ENCODE measurements around the gene GPSM1. TPM values are rescaled to one million over a fixed set of nuclear protein-coding genes. Genes with fewer than 3 reads are reported as not detected.

Gene GPSM1
- total RNA-seq, 1 experiment from 2014 or later: 14.2 TPM

DNA sequence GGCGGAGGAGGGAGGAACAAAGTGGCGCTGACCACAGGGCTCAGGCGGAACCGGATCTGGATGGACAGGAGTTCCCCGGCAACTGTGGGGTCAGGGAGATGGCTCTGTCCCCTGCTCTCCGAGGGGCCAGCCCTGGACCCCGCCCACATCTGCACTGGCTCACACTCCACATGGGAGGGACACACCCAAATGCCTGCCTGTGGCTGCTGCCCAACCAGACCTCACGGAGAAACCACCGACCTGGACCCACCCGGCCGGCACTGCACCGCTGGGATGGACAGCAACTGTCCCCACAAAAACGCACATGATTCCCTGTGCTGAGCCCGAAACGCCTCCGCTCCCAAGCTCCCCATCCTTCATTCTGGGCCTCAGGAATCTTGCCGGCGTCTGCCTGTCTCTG lies 28.2 kb upstream of the GPSM1 start (continued):
- TF ChIP-seq TP53 (CRISPR knock-in tag; IDR thresholded peaks at IDR 0.05): no peak
- TF ChIP-seq, protein P1, sequence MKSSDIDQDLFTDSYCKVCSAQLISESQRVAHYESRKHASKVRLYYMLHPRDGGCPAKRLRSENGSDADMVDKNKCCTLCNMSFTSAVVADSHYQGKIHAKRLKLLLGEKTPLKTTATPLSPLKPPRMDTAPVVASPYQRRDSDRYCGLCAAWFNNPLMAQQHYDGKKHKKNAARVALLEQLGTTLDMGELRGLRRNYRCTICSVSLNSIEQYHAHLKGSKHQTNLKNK (CRISPR knock-in tag; IDR thresholded peaks at IDR 0.05): no peak
- TF ChIP-seq, protein P2, sequence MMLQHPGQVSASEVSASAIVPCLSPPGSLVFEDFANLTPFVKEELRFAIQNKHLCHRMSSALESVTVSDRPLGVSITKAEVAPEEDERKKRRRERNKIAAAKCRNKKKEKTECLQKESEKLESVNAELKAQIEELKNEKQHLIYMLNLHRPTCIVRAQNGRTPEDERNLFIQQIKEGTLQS (CRISPR knock-in tag; conservative IDR thresholded peaks at IDR 0.05): no peak
- no peak for TF ChIP-seq FOXP1 (CRISPR knock-in tag; IDR thresholded peaks at IDR 0.05; ENCODE audit: borderline replicate concordance)
- TF ChIP-seq RELA (CRISPR knock-in tag; IDR thresholded peaks at IDR 0.05; ENCODE audit: borderline replicate concordance): no peak
- TF ChIP-seq JAZF1 (CRISPR knock-in tag; IDR thresholded peaks at IDR 0.05): no peak
- no peak for TF ChIP-seq SOX15 (CRISPR knock-in tag; IDR thresholded peaks at IDR 0.05)
- TF ChIP-seq MYBL2 (CRISPR knock-in tag; IDR thresholded peaks at IDR 0.05): no peak

DNA sequence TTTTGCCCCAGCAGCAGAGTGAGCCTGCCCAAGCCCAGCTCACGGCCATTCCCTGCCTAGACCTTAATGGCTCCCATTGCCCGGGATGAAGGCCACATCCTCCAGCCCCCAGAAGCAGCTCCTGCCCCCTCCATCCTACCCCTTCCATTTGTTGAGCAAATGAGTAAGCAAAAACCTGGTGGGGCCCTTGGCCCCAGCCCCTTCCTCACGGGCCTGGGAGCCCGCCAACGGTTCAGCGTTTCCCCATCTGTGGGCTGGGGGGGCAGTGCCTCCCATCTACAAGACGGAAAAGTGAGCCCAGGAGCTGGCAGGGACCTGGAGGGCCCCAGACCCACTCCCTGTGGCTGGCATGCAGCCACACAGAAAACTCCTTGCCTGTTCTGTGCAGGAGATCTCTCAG lies 27.8 kb upstream of the GPSM1 start:
- Mint-ChIP-seq H3K4me1 (peaks cover 3% of the 10 kb centered on the region), H3K4me3 (no peak overlapping the region), H3K27me3 (ENCODE audit: low read depth) (no peaks in the 10 kb centered on the region), H3K9me3 (no peaks in the 10 kb centered on the region), H3K36me3 (no peaks in the 10 kb centered on the region), H3K27ac (no peak overlapping the region)
- POLR2A ChIA-PET: interaction anchor here (0.6 kb wide), 1 partner anchor 907 kb away, joined by 7 read pairs; no protein-coding TSS in a partner anchor
- no peak for DNase-seq (ENCODE audit: low spot score)
- TF ChIP-seq, protein P3, sequence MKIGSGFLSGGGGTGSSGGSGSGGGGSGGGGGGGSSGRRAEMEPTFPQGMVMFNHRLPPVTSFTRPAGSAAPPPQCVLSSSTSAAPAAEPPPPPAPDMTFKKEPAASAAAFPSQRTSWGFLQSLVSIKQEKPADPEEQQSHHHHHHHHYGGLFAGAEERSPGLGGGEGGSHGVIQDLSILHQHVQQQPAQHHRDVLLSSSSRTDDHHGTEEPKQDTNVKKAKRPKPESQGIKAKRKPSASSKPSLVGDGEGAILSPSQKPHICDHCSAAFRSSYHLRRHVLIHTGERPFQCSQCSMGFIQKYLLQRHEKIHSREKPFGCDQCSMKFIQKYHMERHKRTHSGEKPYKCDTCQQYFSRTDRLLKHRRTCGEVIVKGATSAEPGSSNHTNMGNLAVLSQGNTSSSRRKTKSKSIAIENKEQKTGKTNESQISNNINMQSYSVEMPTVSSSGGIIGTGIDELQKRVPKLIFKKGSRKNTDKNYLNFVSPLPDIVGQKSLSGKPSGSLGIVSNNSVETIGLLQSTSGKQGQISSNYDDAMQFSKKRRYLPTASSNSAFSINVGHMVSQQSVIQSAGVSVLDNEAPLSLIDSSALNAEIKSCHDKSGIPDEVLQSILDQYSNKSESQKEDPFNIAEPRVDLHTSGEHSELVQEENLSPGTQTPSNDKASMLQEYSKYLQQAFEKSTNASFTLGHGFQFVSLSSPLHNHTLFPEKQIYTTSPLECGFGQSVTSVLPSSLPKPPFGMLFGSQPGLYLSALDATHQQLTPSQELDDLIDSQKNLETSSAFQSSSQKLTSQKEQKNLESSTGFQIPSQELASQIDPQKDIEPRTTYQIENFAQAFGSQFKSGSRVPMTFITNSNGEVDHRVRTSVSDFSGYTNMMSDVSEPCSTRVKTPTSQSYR (CRISPR knock-in tag; IDR thresholded peaks at IDR 0.05): no peak
- TF ChIP-seq ZNF219 (CRISPR knock-in tag; IDR thresholded peaks at IDR 0.05; ENCODE audit: borderline replicate concordance): no peak
- TF ChIP-seq, protein P4, sequence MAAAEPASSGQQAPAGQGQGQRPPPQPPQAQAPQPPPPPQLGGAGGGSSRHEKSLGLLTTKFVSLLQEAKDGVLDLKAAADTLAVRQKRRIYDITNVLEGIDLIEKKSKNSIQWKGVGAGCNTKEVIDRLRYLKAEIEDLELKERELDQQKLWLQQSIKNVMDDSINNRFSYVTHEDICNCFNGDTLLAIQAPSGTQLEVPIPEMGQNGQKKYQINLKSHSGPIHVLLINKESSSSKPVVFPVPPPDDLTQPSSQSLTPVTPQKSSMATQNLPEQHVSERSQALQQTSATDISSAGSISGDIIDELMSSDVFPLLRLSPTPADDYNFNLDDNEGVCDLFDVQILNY (CRISPR knock-in tag; IDR thresholded peaks at IDR 0.05): no peak
- no peak for TF ChIP-seq TCF7 (CRISPR knock-in tag; IDR thresholded peaks at IDR 0.05; ENCODE audit: low read depth)
- TF ChIP-seq NFE2L1 (CRISPR knock-in tag; IDR thresholded peaks at IDR 0.05): no peak
- TF ChIP-seq, protein P1 (CRISPR knock-in tag; IDR thresholded peaks at IDR 0.05): no peak
- TF ChIP-seq OVOL2 (CRISPR knock-in tag; IDR thresholded peaks at IDR 0.05; ENCODE audit: borderline replicate concordance): no peak
- TF ChIP-seq, protein P5, sequence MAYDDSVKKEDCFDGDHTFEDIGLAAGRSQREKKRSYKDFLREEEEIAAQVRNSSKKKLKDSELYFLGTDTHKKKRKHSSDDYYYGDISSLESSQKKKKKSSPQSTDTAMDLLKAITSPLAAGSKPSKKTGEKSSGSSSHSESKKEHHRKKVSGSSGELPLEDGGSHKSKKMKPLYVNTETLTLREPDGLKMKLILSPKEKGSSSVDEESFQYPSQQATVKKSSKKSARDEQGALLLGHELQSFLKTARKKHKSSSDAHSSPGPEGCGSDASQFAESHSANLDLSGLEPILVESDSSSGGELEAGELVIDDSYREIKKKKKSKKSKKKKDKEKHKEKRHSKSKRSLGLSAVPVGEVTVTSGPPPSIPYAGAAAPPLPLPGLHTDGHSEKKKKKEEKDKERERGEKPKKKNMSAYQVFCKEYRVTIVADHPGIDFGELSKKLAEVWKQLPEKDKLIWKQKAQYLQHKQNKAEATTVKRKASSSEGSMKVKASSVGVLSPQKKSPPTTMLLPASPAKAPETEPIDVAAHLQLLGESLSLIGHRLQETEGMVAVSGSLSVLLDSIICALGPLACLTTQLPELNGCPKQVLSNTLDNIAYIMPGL (CRISPR knock-in tag; IDR thresholded peaks at IDR 0.05): no peak
- TF ChIP-seq, protein P6, sequence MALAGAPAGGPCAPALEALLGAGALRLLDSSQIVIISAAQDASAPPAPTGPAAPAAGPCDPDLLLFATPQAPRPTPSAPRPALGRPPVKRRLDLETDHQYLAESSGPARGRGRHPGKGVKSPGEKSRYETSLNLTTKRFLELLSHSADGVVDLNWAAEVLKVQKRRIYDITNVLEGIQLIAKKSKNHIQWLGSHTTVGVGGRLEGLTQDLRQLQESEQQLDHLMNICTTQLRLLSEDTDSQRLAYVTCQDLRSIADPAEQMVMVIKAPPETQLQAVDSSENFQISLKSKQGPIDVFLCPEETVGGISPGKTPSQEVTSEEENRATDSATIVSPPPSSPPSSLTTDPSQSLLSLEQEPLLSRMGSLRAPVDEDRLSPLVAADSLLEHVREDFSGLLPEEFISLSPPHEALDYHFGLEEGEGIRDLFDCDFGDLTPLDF (CRISPR knock-in tag; IDR thresholded peaks at IDR 0.05): no peak
- TF ChIP-seq, protein P7, sequence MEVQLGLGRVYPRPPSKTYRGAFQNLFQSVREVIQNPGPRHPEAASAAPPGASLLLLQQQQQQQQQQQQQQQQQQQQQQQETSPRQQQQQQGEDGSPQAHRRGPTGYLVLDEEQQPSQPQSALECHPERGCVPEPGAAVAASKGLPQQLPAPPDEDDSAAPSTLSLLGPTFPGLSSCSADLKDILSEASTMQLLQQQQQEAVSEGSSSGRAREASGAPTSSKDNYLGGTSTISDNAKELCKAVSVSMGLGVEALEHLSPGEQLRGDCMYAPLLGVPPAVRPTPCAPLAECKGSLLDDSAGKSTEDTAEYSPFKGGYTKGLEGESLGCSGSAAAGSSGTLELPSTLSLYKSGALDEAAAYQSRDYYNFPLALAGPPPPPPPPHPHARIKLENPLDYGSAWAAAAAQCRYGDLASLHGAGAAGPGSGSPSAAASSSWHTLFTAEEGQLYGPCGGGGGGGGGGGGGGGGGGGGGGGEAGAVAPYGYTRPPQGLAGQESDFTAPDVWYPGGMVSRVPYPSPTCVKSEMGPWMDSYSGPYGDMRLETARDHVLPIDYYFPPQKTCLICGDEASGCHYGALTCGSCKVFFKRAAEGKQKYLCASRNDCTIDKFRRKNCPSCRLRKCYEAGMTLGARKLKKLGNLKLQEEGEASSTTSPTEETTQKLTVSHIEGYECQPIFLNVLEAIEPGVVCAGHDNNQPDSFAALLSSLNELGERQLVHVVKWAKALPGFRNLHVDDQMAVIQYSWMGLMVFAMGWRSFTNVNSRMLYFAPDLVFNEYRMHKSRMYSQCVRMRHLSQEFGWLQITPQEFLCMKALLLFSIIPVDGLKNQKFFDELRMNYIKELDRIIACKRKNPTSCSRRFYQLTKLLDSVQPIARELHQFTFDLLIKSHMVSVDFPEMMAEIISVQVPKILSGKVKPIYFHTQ (CRISPR knock-in tag; IDR thresholded peaks at IDR 0.05): no peak
- no peak for TF ChIP-seq SMAD4 (CRISPR knock-in tag; IDR thresholded peaks at IDR 0.05)
- TF ChIP-seq NR1H2 (CRISPR knock-in tag; IDR thresholded peaks at IDR 0.05): no peak
- ATAC-seq: no peak
- CTCF ChIA-PET: interaction anchor here (0.8 to 1.6 kb wide), 4 partner anchors 22 to 129 kb away, joined by 3 to 5 read pairs (median 3); no protein-coding TSS in a partner anchor

Measured in WTC11 (cell line).